HG03060 (cell line): ENCODE measurements around the gene LAMA2.
"Not testable (repeated sequence)": the region's sequence is repeated elsewhere in the genome, so short reads cannot be mapped to it uniquely, and the experiment has no call there.

Experiments used
- ATAC-seq: cut with Tn5 transposase; IDR thresholded peaks from one replicate; pipeline ENCODE4 v1.9.1; 2021; ENCODE audit warnings: low read depth, moderate number of reproducible peaks; ENCODE audit not compliant: unreplicated experiment

LAMA2 gene

GRCh38 chr6:129069006-129069405 is 186.1 kb downstream of the LAMA2 start:
- ATAC-seq, result no peak

GRCh38 chr6:129073051-129073450 is 190.1 kb downstream of the LAMA2 start:
- no peak for ATAC-seq

GRCh38 chr6:129073691-129074395 is 190.9 kb downstream of the LAMA2 start:
- ATAC-seq, result no peak

GRCh38 chr6:129084406-129084805 is 201.5 kb downstream of the LAMA2 start:
- ATAC-seq, result no peak

- not testable (repeated sequence) for ATAC-seq
Observed at GRCh38 chr6:129088481-129088880, 205.5 kb downstream of the LAMA2 start.

- no peak for ATAC-seq
Observed at GRCh38 chr6:129089357-129089756, 206.4 kb downstream of the LAMA2 start.

- ATAC-seq, result no peak
Observed at GRCh38 chr6:129094147-129094546, 211.2 kb downstream of the LAMA2 start.

- no peak for ATAC-seq
Observed at GRCh38 chr6:129096651-129097290, 213.8 kb downstream of the LAMA2 start.

GRCh38 chr6:129098061-129098553 is 215.2 kb downstream of the LAMA2 start:
- ATAC-seq, result no peak

- ATAC-seq, result no peak
Observed at GRCh38 chr6:129099696-129100095, 216.8 kb downstream of the LAMA2 start.

- no peak for ATAC-seq
Observed at GRCh38 chr6:129100164-129100563, 217.2 kb downstream of the LAMA2 start.

- no peak for ATAC-seq
Observed at GRCh38 chr6:129102741-129103140, 219.8 kb downstream of the LAMA2 start.

GRCh38 chr6:129104131-129104530 is 221.2 kb downstream of the LAMA2 start:
- ATAC-seq, result no peak

GRCh38 chr6:129104560-129104959 is 221.6 kb downstream of the LAMA2 start:
- ATAC-seq, result no peak

- no peak for ATAC-seq
Observed at GRCh38 chr6:129105035-129105434, 222.1 kb downstream of the LAMA2 start.

GRCh38 chr6:129105793-129106192 is 222.9 kb downstream of the LAMA2 start:
- no peak for ATAC-seq

GRCh38 chr6:129108337-129108736 is 225.4 kb downstream of the LAMA2 start:
- no peak for ATAC-seq

- no peak for ATAC-seq
Observed at GRCh38 chr6:129110690-129111343, 227.9 kb downstream of the LAMA2 start.

- no peak for ATAC-seq
Observed at GRCh38 chr6:129111346-129111745, 228.4 kb downstream of the LAMA2 start.

- no peak for ATAC-seq
Observed at GRCh38 chr6:129111853-129112252, 228.9 kb downstream of the LAMA2 start.

- no peak for ATAC-seq
Observed at GRCh38 chr6:129112591-129112990, 229.7 kb downstream of the LAMA2 start.

GRCh38 chr6:129113637-129114036 is 230.7 kb downstream of the LAMA2 start:
- no peak for ATAC-seq
